Measurements from ENCODE around the gene DDRGK1. TPM values are rescaled to one million over a fixed set of nuclear protein-coding genes. Genes with fewer than 3 reads are reported as not detected.

DDRGK1 gene
- 62.7 to 63.0 TPM (median 63.0 TPM) in 3 replicates for total RNA-seq

DNA sequence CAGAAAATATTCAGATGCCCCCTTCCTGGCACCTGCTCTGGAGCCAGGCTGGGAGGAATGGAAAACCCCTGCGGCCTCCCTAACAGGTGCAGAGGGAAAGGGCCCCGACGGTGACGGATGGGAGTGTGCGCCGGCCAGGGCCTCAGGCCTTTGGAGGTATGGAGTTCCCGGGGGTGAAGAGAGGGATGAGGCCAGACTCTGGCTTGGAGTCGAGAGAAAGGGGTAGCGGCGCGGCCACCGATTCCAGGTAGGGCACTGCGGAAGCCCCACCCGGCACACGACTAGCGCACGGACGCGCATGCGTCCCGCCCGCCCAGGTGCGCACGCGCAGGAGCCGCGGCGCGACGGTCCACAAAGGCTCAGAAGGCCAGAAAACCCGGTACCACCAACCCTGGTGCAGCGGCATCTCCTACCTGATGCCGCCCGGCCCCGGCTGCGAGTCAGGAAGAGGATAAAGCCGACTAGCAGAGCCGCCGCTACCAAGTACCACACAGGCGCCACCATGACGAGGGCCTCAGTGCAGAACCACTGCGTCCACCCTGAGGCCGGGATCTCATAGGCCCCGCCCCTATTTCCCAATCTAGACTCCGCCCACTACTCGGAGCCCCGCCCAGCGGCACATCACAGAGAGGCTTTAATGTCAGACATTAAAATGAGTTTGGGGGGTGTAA, at the start of gene DDRGK1:
Gene DDRGK1 (minus strand): TSS at position 559 of the 671 bp plus-strand sequence. CDS start 55 bp downstream, at position 504.
- Mint-ChIP-seq H3K4me3 (peak within 1 kb of the TSS; percentile 96), H3K27ac (peak within 1 kb of the TSS; percentile 96), H3K4me1 (peaks cover 20% of the 10 kb centered on the region), H3K9me3 (no peaks in the 10 kb centered on the region), H3K27me3 (ENCODE audit: low read depth) (no peaks in the 10 kb centered on the region), H3K36me3 (peaks cover 16% of the 10 kb centered on the region)
- TF ChIP-seq, protein P1, sequence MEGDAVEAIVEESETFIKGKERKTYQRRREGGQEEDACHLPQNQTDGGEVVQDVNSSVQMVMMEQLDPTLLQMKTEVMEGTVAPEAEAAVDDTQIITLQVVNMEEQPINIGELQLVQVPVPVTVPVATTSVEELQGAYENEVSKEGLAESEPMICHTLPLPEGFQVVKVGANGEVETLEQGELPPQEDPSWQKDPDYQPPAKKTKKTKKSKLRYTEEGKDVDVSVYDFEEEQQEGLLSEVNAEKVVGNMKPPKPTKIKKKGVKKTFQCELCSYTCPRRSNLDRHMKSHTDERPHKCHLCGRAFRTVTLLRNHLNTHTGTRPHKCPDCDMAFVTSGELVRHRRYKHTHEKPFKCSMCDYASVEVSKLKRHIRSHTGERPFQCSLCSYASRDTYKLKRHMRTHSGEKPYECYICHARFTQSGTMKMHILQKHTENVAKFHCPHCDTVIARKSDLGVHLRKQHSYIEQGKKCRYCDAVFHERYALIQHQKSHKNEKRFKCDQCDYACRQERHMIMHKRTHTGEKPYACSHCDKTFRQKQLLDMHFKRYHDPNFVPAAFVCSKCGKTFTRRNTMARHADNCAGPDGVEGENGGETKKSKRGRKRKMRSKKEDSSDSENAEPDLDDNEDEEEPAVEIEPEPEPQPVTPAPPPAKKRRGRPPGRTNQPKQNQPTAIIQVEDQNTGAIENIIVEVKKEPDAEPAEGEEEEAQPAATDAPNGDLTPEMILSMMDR (IDR thresholded peaks at IDR 0.05; ENCODE audit: unreplicated experiment): no peak
- DNase-seq (ENCODE audit: low spot score in 2 of 2, unreplicated experiment in 2 of 2): peak; percentile 70 to 94

DNA sequence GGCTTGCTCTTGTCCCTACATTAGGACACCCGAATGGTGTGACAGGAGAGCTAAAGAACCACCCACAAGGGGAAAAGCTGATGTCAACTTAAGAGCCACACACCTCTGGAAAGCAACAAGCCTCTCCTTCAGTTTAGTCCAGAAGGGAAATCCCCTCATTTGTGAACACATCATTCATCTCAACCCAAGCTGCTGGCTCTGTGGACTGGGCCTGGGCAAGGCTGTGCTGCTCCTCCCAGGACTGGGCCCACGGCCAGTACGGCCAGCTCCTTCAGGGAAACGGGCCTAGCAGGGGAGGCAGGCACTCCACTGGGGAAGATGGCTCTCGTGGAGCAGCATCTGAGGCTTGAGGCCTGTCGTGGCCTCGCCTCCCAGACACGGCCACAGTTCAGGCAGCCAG, 47.3 kb upstream of the DDRGK1 start:
- peaks cover 39% of the 10 kb centered on the region for H3K27me3 Mint-ChIP-seq (ENCODE audit: low read depth)
- no peak for DNase-seq (ENCODE audit: low spot score in 2 of 2, unreplicated experiment in 2 of 2)
- no peaks in the 10 kb centered on the region for H3K4me1 Mint-ChIP-seq
- TF ChIP-seq, protein P1 (IDR thresholded peaks at IDR 0.05; ENCODE audit: unreplicated experiment): no peak
- H3K27ac Mint-ChIP-seq: no peak overlapping the region
- no peak overlapping the region for H3K4me3 Mint-ChIP-seq
- H3K36me3 Mint-ChIP-seq: peaks cover 29% of the 10 kb centered on the region
- no peaks in the 10 kb centered on the region for H3K9me3 Mint-ChIP-seq

DNA sequence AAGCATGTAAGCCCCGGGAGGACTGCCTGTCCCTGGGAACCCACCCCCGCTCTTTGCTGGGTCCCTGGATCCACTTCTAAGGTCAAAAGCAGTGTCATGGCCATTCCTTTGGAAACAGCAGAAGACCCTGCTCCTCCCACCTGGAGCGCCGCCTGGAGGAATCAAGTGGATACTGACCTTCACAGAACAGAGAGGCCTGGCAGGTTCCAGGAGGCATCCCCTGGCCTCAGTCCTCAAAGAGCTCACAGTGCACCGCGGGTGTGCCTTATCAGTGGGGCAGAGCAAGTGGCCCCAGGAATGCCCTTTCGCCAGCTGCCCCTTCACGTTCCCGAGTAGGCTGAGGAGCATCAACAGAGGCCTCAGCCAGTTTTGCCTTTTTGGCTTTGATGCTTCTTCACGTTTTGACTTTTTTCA, 45.6 kb upstream of the DDRGK1 start:
- Mint-ChIP-seq H3K9me3 (no peaks in the 10 kb centered on the region), H3K27me3 (ENCODE audit: low read depth) (peaks cover 45% of the 10 kb centered on the region), H3K36me3 (peaks cover 17% of the 10 kb centered on the region), H3K4me1 (no peaks in the 10 kb centered on the region), H3K4me3 (no peak overlapping the region), H3K27ac (no peak overlapping the region)
- no peak for DNase-seq (ENCODE audit: low spot score in 2 of 2, unreplicated experiment in 2 of 2)
- TF ChIP-seq, protein P1 (IDR thresholded peaks at IDR 0.05; ENCODE audit: unreplicated experiment): no peak

DNA sequence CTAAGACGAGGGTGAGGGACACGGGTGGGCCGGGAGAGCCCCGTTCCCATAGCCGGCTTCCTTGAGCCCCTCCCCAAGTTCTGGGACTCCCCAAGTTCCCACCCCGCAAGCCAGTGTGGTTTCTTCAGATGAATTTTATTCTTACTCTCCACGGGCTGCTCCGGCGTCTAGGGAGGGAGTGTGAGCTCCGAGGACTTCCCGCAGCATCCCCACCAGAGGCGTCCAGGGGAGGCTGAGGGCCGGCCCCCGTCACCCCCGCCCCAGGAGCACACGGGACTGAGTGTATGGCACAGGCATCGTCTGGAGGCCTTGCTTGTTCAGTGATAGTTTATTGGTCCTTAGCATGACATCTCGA, 44.5 kb upstream of the DDRGK1 start:
- H3K4me3 Mint-ChIP-seq: no peak overlapping the region

DNA sequence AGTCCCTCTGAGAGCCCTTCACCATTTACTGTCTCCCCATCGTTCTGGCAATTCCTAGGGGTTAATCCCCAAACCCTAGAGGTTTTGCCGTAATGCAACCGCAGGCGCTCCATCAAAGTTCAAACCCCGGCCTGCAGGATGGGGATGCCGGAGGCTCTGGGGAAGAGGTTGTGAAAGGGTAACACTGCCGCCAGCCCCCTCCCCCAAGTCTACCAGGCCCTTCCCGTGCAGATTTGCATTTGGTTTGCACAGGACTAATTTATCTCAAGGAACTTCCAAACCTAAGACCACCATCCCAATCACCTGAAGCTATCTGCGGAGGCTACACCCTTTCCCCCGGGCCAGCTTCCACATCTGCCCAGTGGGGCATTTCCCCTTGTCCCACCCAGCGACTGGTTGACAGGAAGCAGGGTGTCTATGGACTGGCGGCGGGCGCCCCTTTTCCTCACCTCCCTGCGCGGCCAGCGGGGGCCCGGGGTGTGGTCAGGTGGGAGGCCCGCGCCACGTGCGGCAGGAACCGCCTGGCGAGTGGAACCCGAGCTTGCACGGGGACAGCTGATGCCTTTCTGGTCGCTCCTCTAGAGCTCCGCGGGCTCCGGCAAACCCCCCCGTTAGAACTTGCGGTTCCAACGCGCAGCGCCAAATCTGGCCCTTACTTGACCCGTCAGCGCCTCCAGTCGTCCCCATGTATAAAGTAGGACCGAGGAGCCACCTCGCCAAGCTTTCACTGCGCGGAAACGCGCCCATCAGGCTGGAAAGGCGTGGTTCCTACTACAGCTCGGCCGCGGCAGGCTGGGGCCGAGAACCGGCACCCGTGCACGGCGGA, 43.9 kb upstream of the DDRGK1 start:
- DNase-seq (ENCODE audit: low spot score in 2 of 2, unreplicated experiment in 2 of 2): no peak
- peaks cover 11% of the 10 kb centered on the region for H3K36me3 Mint-ChIP-seq
- H3K27ac Mint-ChIP-seq: no peak overlapping the region
- H3K4me3 Mint-ChIP-seq: no peak overlapping the region
- no peaks in the 10 kb centered on the region for H3K9me3 Mint-ChIP-seq
- peaks cover 62% of the 10 kb centered on the region for H3K27me3 Mint-ChIP-seq (ENCODE audit: low read depth)
- TF ChIP-seq, protein P1 (IDR thresholded peaks at IDR 0.05; ENCODE audit: unreplicated experiment): no peak
- no peaks in the 10 kb centered on the region for H3K4me1 Mint-ChIP-seq

More for the DNA sequence above, 44.5 kb upstream of the DDRGK1 start:
- Mint-ChIP-seq H3K27ac (no peak overlapping the region), H3K9me3 (no peaks in the 10 kb centered on the region), H3K36me3 (peaks cover 11% of the 10 kb centered on the region), H3K27me3 (ENCODE audit: low read depth) (peaks cover 56% of the 10 kb centered on the region), H3K4me1 (no peaks in the 10 kb centered on the region)
- no peak for DNase-seq (ENCODE audit: low spot score in 2 of 2, unreplicated experiment in 2 of 2)
- TF ChIP-seq, protein P1 (IDR thresholded peaks at IDR 0.05; ENCODE audit: unreplicated experiment): no peak
